GM19043 (cell line): ENCODE data around the gene TMEM266.

Experiments
- ATAC-seq: cut with Tn5 transposase; IDR thresholded peaks from one replicate; pipeline ENCODE4 v1.9.1; 2021; ENCODE audit warnings: low read depth; ENCODE audit not compliant: unreplicated experiment

Gene TMEM266

DNA sequence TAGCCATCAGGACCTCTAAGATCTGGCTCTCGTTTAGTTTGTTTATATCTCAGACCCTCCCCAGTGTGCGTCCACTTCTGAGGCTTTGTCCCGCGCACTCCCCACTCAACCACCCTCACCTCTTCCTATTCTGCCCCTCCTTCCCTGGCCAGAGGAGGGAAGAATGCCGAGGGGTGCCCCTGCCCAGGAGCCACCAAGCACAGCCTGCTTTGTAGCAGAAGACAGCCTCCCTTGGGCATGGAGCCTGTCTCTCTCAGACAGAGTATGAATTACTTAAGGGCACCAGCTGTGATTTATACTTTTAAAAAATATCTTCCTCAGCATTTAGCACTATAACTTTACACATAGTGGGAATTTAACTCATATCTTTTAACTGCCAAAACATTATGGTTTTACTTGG is 6.0 kb downstream of the TMEM266 start:
- no peak for ATAC-seq

DNA sequence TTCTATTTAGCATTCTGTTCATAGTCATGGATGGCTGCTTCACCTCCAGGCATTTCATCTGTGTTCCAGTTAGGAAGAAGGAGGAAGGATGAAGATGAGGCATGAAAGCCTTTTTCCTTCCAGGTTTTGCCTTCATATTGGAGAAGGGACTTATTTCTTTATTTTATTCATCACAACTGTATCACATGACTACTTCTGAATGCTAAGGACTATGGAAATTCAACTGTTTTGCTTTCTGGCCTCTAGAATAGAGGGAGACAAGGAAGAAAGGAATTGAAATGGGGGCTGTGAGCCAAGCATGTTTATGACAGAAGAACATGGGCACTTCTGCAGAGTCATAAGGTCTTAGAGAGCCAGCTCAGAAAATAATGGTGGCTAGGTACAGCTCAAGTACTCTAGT is 10.4 kb downstream of the TMEM266 start:
- ATAC-seq, result no peak

DNA sequence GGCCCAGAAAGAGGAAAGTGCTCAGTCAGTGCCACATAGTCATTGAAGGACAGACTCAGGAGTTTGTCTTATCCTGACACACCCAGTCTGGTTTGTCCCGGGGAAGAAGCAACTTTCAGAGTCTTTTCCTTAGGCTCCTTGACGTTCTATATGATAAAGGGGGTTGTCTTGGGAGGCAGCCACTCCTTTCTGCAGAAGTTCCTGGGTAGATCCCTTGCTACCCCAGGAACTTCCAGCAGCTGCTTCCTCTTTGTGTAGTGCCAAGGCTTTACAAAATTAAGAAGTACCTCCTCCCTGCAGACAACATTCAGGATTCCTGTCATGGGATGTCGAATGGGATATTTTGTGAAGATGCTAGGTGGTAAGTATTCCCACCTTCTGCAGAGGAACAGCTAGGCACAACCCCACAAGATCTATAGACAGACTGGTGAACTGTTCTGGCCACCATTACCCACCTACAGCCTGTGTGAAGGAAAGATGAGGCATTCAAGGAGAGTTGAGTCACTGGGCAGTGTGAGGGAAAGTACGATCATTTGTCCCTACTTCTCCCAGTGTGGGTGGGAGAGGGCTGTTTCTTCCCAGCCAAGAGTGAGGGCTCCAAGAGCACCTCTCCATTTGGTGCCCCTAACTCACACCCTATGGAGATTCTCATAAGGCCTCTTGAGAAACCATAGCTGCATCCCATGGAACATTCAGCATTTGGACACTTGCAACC is 11.3 kb downstream of the TMEM266 start:
- ATAC-seq, result no peak

DNA sequence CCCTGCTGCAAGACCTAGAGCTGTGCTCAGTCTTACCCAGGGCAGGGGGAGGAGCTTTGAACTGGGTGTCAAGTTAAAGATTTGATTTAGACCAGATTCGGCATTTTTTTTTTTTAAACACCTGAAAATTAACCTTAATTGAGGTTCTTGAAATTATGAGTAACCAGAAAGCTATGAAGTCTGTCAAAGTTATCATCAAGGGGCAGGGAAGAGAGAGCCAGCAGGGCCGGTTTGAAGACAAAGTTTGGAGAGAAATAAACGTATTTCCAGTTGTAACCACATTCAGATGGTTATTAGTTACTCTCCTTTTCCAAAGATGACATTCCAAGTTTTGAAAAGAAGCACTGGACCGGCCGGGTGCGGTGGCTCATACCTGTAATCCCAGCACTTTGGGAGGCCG is 12.0 kb downstream of the TMEM266 start:
- ATAC-seq, result no peak

DNA sequence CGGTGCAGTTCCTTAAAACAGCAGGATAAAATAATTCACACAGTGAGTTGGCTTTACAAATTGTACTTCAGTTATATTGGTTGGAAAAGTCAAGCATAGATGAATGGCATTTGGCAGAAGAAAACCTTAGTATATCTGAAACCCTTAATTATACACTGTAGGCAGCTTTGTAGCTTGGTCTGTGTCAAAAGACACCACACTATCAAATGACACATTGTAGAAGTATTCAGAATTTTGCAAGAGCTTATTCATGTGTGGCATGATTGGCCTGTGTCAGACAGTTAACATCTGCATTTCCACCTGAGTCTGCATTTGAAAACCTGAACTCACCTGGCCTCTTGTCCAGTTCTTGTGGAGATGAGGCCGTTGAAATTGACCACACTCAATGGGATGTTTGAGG is 13.8 kb downstream of the TMEM266 start:
- no peak for ATAC-seq

DNA sequence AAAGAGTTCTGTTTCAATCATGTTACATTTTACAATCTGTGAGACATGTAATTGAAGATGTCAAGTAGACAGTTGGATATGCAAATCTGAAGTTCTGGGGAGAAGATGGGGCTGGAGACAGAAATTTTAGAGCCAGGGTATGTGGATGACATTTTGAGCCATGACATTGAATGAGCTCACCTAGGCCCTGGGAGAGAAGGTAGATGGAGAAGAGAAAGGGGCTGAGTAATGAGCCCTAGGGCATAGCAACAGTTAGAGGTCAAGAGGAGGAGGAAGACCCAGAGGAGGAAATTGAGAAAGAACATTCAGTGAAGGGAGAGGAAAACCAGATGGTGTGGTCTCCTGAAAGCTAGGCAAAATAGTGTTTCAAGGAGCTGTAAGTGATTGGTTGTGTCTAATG is 15.3 kb downstream of the TMEM266 start:
- ATAC-seq, result no peak

DNA sequence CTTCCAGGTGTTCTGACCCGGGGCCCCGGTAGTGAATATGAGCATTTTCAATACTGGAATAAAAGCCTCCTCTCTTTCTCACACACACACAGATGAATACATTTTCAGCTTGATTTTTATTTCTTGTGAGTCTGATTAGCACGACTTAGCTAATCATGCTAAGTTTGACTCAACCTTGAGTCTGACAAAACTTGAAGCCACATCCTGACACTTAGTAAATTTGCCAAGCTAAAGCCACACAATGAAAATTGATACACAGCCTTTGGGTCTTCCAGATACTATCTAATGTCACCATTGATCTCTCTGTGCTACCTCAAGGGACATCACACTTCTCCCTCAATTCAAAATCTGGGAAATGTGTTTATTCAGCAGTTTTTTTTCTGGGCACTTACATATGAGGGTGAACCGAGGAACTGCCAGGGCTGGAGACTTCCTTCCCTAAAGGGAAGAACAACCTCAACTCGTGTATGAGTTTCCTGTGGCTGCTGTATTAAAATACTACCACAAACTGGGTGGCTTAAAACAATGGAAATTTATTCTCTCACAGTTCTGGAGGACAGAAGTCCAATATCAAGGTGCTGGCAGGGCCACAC is 18.6 kb downstream of the TMEM266 start:
- ATAC-seq, result no peak

DNA sequence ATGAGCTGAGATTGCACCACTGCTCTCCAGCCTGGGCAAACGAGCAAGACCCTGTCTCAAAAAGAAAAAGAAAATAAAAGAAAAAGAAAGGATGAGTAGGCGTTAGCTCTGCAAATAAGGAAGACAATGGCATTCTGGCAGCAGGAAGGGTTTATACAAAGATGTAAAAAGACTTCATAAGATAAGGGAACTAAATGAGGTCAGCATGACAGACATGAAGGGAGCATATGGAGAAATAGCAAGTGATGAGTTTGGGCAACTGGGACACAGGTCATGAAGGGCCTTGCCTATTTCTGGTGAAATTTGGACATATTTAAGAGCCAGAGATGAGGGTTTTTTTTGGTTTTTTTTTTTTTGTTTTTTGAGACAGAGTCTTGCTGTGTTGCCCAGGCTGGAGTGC is 24.5 kb downstream of the TMEM266 start:
- no peak for ATAC-seq

DNA sequence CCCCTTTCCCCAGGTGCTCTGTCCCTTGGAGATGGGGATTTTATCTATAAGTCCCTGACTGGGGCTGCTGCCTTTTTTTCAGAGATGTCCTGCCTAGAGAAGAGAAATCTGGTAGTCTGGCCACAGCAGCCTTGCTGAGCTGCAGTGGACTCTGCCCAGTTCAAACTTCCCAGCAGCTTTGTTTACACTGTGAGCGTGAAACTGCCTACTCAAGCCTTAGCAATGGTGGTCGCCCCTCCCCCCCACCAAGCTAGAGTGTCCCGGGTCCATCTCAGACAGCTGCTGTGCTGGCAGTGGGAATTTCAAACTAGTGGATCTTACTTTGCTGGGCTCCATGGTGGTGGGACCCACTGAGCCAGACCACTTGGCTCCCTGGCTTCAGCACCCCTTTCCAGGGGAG is 38.9 kb downstream of the TMEM266 start:
- no peak for ATAC-seq

DNA sequence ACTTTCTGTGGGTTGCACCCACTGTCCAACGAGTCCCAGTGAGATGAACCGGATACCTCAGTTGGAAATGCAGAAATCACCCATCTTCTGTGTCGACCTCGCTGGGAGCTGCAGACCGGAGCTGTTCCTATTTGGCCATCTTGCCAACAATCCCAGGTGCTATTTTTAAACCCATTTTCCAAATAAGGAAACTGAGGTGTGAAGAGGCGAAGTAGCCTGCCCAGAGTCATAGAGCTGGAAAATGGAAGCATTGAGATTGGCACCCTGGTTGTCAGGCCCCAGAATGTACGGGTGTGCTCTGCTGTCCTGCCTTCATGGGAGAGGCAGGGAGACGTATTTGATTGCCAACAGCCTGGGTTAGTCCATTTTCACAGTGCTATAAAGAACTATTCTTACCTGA is 39.6 kb downstream of the TMEM266 start:
- ATAC-seq, result no peak

DNA sequence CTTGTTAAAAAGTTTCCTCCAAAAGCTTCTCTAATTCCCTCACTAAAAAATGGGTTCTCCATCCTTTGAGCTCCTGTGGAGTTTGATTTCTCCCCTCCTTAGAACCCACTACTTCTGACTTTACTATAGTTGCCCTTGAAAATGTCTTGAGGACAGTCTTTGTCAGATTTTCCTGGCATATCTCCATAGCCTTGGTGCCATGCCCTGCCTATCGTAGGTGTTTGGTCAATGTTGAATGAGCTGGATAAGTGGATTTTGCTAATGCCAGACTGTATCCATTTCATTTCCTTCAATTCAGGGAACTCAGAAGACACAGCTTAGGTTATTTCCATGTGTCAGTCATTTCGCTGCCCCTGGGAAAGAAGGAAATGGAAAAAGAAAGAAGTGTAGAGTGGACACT is 40.6 kb downstream of the TMEM266 start:
- ATAC-seq, result no peak

DNA sequence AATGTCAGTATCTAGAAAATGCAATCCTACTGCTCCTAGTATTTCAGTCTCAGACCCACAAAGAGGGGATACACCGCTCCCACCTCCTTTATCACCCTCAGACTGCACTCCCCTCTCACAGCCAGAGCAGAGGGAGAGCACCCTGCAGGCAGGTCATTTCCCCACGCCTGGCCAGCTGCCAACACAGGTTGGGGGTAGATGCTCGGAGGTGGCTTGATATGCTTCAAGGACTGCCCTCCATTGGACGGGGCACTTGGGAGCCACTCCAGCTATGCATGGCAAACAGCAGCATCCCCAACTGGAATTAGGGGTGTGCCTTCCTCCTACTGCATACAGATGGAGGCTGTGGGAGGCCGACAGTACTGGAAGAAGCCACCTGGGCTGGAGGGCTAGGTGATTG is 41.9 kb downstream of the TMEM266 start:
- no peak for ATAC-seq

DNA sequence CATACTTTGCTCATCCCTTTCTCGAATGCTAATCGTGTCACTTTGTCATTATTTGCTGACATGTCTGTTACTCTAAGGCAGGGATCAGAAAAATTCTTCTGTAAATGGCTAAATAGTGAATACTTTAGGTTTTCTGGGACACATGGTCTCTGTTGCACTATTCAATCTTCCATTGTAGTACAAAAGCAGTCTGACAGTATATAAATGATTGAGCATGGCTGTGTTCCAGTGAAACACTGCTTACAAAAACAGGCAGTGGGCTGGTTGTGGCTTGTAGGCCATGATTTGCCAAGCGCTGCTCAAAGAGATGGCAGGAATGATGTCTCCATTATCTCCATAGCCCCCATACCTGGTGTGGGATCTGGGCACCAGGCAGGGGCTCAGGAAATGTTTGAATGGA is 45.6 kb downstream of the TMEM266 start:
- no peak for ATAC-seq

DNA sequence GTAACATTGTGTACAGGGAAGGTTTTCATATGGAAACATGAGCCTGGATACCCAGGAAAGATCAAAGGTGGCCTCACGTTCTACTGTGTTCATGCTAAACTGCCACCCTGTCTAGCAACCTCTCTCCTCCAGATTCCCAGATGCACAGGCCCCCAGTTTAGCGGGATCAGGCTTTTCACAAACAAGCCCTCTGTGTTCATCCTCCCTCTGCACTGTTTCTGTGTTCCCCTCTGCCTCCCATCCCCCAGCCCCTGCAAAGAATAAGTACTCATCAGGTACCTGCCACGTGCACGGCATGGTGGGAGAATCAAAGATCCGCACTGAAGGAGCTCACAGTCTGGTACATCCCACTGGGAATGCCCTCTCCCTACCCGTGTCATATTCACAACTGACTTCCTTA is 46.1 kb downstream of the TMEM266 start:
- ATAC-seq, result no peak

DNA sequence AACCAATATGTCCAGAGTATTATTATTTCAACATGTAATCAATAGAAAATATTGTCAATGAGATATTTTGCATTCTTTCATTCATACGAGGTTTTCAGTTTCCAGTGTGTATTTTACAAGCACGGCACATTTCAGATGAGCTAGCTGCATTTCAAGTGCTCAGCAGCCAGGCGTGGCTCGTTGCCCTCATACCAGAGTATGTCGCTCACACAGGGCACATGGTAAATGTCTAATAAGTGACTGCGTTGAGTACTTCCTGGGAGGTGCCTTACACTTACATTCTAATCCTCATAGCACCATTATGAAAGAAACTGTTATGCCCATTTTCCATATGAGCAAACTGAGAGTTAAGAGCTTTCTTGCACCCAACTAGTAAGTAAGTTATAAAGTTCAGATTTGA is 47.4 kb downstream of the TMEM266 start:
- no peak for ATAC-seq

DNA sequence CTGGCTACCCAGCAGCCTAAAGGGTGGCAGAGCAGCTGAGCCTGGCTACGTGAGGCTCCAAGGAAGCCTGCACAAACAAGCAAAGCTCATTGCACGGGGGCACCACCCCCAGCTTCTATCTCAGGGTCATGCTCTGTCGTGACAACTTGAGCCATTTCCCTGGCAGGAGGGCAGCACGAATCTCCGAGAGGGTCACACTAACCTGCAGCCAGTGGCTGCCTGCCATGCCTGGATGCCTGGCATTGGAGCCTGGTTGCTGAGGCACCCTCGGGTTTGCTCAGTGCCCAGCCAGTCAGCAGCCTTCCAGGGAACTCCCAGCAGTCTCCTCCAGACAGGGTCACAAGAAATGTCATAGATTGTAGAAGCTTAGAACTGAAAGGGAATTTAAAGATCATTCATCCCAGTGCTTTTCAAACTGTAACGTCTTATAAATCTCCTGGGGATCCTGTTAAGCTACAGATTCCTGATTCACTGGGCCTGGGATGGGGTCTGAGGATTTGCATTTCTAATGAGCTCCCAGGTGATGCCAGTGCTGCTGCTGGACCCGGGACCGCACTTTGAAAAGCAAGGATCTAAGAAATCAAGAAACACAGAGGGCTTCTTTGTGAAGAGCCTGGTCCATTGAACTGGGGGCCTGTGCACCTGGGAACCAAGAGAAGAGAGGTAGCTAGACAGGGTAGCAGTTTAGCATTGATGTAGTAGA is 48.4 kb downstream of the TMEM266 start:
- no peak for ATAC-seq

DNA sequence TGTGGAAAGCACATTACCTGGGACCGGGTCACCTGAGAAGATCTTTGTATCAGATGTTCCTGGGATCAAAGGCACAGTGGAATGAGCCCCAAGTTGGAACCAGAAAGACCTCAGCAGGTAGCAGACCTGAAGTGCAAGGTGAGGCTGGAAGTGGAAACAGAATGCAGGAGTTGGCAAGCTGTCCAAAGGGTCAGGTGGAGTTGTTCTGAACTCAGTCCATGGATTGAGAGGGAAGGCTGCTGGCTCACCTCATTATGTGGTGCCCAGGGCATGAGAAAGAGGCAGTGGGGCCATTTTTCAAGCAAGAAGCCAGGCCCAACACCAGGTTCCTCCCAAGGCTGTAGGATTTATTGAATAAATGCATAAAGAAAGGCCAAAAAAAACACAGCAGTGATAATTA is 49.3 kb downstream of the TMEM266 start:
- no peak for ATAC-seq

DNA sequence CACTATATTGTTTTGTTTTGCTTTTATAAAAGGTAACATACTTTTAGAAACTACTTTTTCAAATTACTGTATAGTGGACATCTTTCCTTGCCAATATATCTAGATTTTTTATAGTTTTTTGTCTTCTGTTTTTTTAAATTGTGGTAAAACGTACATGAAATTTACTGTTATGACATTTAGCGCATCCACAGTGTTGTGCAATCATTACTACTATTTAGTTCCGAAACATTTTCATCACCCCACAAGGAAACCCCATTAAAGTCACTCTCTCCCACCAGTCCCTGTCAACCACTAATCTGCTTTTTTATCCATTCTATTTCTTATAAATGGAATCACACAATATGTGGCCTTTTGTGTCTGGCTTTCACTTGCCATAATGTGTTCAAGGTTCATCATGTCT is 54.8 kb downstream of the TMEM266 start:
- no peak for ATAC-seq

DNA sequence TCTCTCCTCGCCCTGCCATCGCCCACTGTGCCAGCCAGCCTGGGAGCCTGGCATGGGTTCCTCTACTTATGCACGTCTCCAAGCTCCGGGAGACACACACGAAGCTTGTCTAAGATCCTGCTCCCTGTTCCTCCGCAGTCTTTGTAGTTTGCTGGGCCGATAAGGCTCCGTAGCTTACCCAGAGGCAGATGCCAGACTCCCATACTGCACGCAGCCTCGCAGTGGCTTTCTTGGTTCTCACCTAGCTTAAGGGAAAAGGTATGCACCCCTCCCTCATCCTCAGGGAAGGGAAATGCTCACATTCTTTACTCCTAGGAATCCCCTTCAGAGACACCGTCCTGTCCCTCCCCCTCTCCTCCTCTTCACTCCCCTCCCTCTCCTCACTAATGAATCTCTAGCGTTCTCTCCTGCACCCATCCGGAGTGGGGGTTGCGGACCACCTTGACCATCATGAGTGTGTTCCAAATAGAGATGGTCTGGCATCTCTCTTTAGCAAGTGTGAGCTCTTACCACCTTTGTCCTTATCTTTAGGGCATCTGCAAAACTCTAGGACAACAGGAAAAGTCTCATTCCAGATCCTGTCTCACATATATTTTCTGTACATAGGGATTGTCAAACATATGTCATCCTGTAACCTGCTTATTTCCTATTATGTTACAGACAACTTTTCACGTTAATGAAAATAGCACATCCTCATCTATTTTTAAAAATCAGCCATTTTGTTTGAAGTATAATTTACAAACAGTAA is 56.5 kb downstream of the TMEM266 start:
- ATAC-seq, result no peak

DNA sequence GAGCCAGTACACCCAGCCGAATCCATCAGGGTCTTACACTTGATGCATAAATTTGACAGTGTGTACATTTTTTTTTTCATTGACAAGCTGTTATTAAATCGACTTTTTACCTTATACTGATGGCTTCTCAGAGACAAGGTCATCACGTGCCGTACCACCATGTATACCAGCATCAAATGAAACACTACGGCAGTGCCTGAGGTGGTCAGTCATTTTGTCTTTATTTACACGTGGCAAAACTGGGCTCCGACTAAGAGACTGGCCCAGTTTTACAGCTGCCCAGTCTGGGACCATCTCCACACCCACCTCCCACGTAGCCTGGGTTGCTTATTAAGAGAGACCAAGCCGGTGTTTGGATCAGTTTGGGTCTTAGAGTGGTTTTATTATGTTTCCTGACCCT is 57.4 kb downstream of the TMEM266 start:
- no peak for ATAC-seq

DNA sequence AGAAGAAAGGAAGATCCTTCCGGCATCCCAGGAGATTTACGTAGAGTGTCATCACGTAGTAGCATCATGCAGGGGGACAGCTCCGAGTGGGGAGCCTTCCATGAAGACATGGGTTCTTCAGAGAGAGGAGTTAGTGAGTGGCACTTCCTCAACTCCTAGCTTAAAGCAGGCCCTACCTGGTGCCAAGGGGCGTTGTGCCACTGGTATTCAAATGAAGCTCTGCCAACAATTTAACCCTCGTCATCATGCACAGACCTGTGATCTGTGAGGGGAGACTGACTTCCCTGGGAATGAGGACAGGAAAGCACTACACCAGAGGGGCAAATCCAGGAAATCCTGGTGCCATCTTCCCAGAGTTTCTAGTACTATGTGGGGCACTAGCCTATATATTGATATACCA is 59.0 kb downstream of the TMEM266 start:
- ATAC-seq, result no peak
